ENCODE results near the gene C4orf50.

Gene C4orf50

GRCh38 chr4:5933996-5934831, 84.0 kb downstream of the C4orf50 start:
- DNase-seq, result no peak

- DNase-seq, result peak; percentile 76
Measured at GRCh38 chr4:5933116-5933515, 85.1 kb downstream of the C4orf50 start.

GRCh38 chr4:5932035-5932568, 86.1 kb downstream of the C4orf50 start:
- peak; percentile 82 for DNase-seq

- DNase-seq, result no peak
Measured at GRCh38 chr4:5931526-5931925, 86.7 kb downstream of the C4orf50 start.

- no peak for DNase-seq
Measured at GRCh38 chr4:5930876-5931275, 87.4 kb downstream of the C4orf50 start.

- no peak for DNase-seq
Measured at GRCh38 chr4:5930456-5930855, 87.8 kb downstream of the C4orf50 start.

GRCh38 chr4:5928844-5929420, 89.3 kb downstream of the C4orf50 start:
- DNase-seq, result no peak

GRCh38 chr4:5928274-5928673, 90.0 kb downstream of the C4orf50 start:
- no peak for DNase-seq

- no peak for DNase-seq
Measured at GRCh38 chr4:5927747-5928146, 90.5 kb downstream of the C4orf50 start.

GRCh38 chr4:5927116-5927515, 91.1 kb downstream of the C4orf50 start:
- DNase-seq, result no peak

- no peak for DNase-seq
Measured at GRCh38 chr4:5926598-5926997, 91.6 kb downstream of the C4orf50 start.

GRCh38 chr4:5925419-5926200, 92.6 kb downstream of the C4orf50 start:
- no peak for DNase-seq

- DNase-seq, result no peak
Measured at GRCh38 chr4:5924461-5925125, 93.6 kb downstream of the C4orf50 start.

GRCh38 chr4:5923376-5923775, 94.9 kb downstream of the C4orf50 start:
- no peak for DNase-seq

GRCh38 chr4:5922556-5922955, 95.7 kb downstream of the C4orf50 start:
- DNase-seq, result no peak

- DNase-seq, result no peak
Measured at GRCh38 chr4:5921981-5922380, 96.2 kb downstream of the C4orf50 start.

- no peak for DNase-seq
Measured at GRCh38 chr4:5921101-5921980, 96.9 kb downstream of the C4orf50 start.

GRCh38 chr4:5919571-5919970, 98.7 kb downstream of the C4orf50 start:
- no peak for DNase-seq

GRCh38 chr4:5919044-5919443, 99.2 kb downstream of the C4orf50 start:
- DNase-seq, result no peak

- DNase-seq, result no peak
Measured at GRCh38 chr4:5918331-5918985, 99.8 kb downstream of the C4orf50 start.

GRCh38 chr4:5917672-5918071, 100.6 kb downstream of the C4orf50 start:
- no peak for DNase-seq
